Endothelial cell of umbilical vein (primary cell): ENCODE results near the gene TPD52L2. TPM values are rescaled to one million over a fixed set of nuclear protein-coding genes. Genes with fewer than 3 reads are reported as not detected.

Experiments used
- BruUV-seq: library from RNA; stranded (reverse); fragments of 400-500 nt; replicated peaks from 2 replicates; lab custom pipeline; 2021; lab: Mats Ljungman, UMichigan
- CTCF ChIA-PET: fragments of 300-600, 350-600 bp; sonication (Branson Sonifier 250); formaldehyde crosslinking; loops from one replicate; lab custom pipeline; 2021; ENCODE audit warnings: antibody characterized with exemption, inconsistent platforms; lab: Charles Lee
- POLR2A ChIA-PET: fragments of 300-600, 350-600 bp; sonication (Branson Sonifier 250); formaldehyde crosslinking; loops from one replicate; lab custom pipeline; 2021; ENCODE audit warnings: antibody characterized with exemption, inconsistent platforms; lab: Charles Lee
- DNase-seq: peaks from one replicate; pipeline ENCODE4 v3.0.0-alpha.2; 2011; ENCODE audit warnings: low read depth, low spot score
- FAIRE-seq: peaks from 2 replicates; lab custom pipeline; 2011; peaks lifted over from hg19 to GRCh38; lab: Jason Lieb, UNC
- H2AFZ ChIP-seq: 2 replicates; pipeline ENCODE4 v1.6.0; 2012; ENCODE audit warnings: low read depth, low read length, control low read depth, inconsistent platforms
- H3K27ac ChIP-seq: 2 replicates; pipeline ENCODE4 v1.5.1; 2011; ENCODE audit warnings: low read depth, mild to moderate bottlenecking, control low read depth, low read length, moderate library complexity; ENCODE audit not compliant: insufficient read depth
- H3K27me3 ChIP-seq, 2 experiments: 2 replicates each; pipeline versions ENCODE4 v1.6.0 to v1.6.1; 2011; ENCODE audit warnings: low read length in 2 of 2, mixed read lengths in 1 of 2; ENCODE audit not compliant: control insufficient read depth in 2 of 2, insufficient read depth in 2 of 2
- H3K36me3 ChIP-seq, 2 experiments: 2 replicates in 1 of 2; 3 replicates in 1 of 2; pipeline ENCODE4 v1.5.1; 2011; ENCODE audit warnings: low read length in 2 of 2, mild to moderate bottlenecking in 1 of 2, moderate library complexity in 1 of 2; ENCODE audit not compliant: control insufficient read depth in 2 of 2, insufficient read depth in 2 of 2; ENCODE audit errors: extremely low read depth in 1 of 2
- H3K4me1 ChIP-seq: 3 replicates; pipeline ENCODE4 v1.5.1; 2011; ENCODE audit warnings: mild to moderate bottlenecking, low read length; ENCODE audit not compliant: control insufficient read depth, insufficient read depth; ENCODE audit errors: extremely low read depth
- H3K4me2 ChIP-seq: 2 replicates; pipeline ENCODE4 v1.6.1; 2011; ENCODE audit warnings: low read length, control low read depth, mixed read lengths; ENCODE audit not compliant: insufficient read depth
- H3K4me3 ChIP-seq, 3 experiments: fragments of 200-600 bp in 1 of 3; sonication (generic), shearing (Covaris generic) in 1 of 3; replicated peaks in 1 of 3; 2 replicates each; pipeline ENCODE4 v1.5.1; 2011 to 2016; ENCODE audit warnings: control low read depth in 3 of 3, low read length in 3 of 3, mild to moderate bottlenecking in 2 of 3, inconsistent platforms in 1 of 3, low read depth in 1 of 3, moderate library complexity in 1 of 3; ENCODE audit not compliant: insufficient read depth in 1 of 3
- H3K79me2 ChIP-seq: 2 replicates; pipeline ENCODE4 v1.6.0; 2012; ENCODE audit warnings: low read length, inconsistent platforms; ENCODE audit not compliant: control insufficient read depth, insufficient read depth
- H3K9ac ChIP-seq: replicated peaks from 2 replicates; pipeline ENCODE3; 2011; ENCODE audit warnings: low read length, control low read depth; ENCODE audit not compliant: insufficient read depth; ENCODE audit errors: extremely low read depth
- H3K9me1 ChIP-seq: replicated peaks from 3 replicates; pipeline ENCODE4 v1.6.0; 2011; ENCODE audit warnings: mild to moderate bottlenecking, low read length; ENCODE audit not compliant: control insufficient read depth, insufficient read depth; ENCODE audit errors: extremely low read depth
- H3K9me3 ChIP-seq: replicated peaks from 2 replicates; pipeline ENCODE4 v1.5.1; 2012; ENCODE audit warnings: low read length, inconsistent platforms; ENCODE audit not compliant: control insufficient read depth, insufficient read depth
- H4K20me1 ChIP-seq: replicated peaks from 2 replicates; pipeline ENCODE3; 2011; ENCODE audit warnings: mild to moderate bottlenecking, low read length; ENCODE audit not compliant: control insufficient read depth, insufficient read depth; ENCODE audit errors: extremely low read depth
- EZH2 ChIP-seq: IDR thresholded peaks from 2 replicates; pipeline ENCODE4 v1.6.1; 2012; ENCODE audit warnings: borderline replicate concordance, low read depth, mild to moderate bottlenecking, moderate library complexity, low read length, inconsistent platforms; ENCODE audit not compliant: severe bottlenecking
- FOS ChIP-seq: IDR thresholded peaks from 2 replicates; pipeline ENCODE4 v1.6.1; 2011; ENCODE audit warnings: mild to moderate bottlenecking, low read length, moderate library complexity, borderline replicate concordance; ENCODE audit not compliant: insufficient read depth
- GATA2 ChIP-seq: IDR thresholded peaks from 2 replicates; pipeline ENCODE4 v1.7.0; 2011; ENCODE audit warnings: low read depth, mild to moderate bottlenecking, moderate library complexity, mixed read lengths, low read length; ENCODE audit not compliant: insufficient read length, insufficient read depth
- JUN ChIP-seq: IDR thresholded peaks from 2 replicates; pipeline ENCODE4 v1.6.1; 2011; ENCODE audit warnings: borderline replicate concordance, low read depth; ENCODE audit not compliant: insufficient read length, insufficient read depth
- MYC ChIP-seq: IDR thresholded peaks from one replicate; pipeline ENCODE4 v1.6.1; 2011; ENCODE audit warnings: mild to moderate bottlenecking, low read depth, low read length
- POLR2A ChIP-seq: IDR thresholded peaks from 2 replicates; pipeline ENCODE4 v1.6.1; 2012; ENCODE audit warnings: low read depth, mild to moderate bottlenecking, control low read depth, low read length
- POLR2AphosphoS5 ChIP-seq: IDR thresholded peaks from 2 replicates; pipeline ENCODE4 v1.6.1; 2012; ENCODE audit warnings: low read depth, mild to moderate bottlenecking, control low read depth, low read length, moderate library complexity; ENCODE audit not compliant: insufficient read depth
- dilution Hi-C: fragments of 300-500 bp; cut with MboI; formaldehyde crosslinking; loops from one replicate; pipeline ENCODE4 v1.15.0; 2019; ENCODE audit warnings: low sequenced_read_pairs; ENCODE audit not compliant: extremely low pct_ligation_motif_present
- intact Hi-C: fragments of 100-400 bp; cut with micrococcal nuclease; formaldehyde crosslinking; loops from one replicate; pipeline ENCODE4 v1.10.0; 2022
- polyA plus RNA-seq, 4 experiments: library from polyadenylated mRNA; depleted of rRNA in 3 of 4; stranded (reverse) in 3 of 4; unstranded in 1 of 4; fragments of >200 nt; gene quantifications; 2 replicates each; pipeline versions ENCODE4 v1.2.1 to v1.2.3, GENCODE V29; 2011 to 2012; ENCODE audit warnings: missing spikeins in 1 of 4
- total RNA-seq: library from RNA; stranded (reverse); gene quantifications from 2 replicates; pipeline ENCODE4 v1.2.3, GENCODE V29; 2021
- TF ChIP-seq, protein P1 (sequence below): IDR thresholded peaks from 2 replicates; pipeline ENCODE4 v1.6.1; 2011; ENCODE audit not compliant: insufficient read depth, insufficient read length
- TF ChIP-seq, protein P2 (sequence below), 2 donors: IDR thresholded peaks; 1 replicate in 1 of 2; 2 replicates in 1 of 2; pipeline ENCODE4 v1.5.1; 2011; ENCODE audit warnings: low read length in 2 of 2, mild to moderate bottlenecking in 2 of 2, moderate library complexity in 2 of 2, control low read depth in 1 of 2, inconsistent platforms in 1 of 2, low read depth in 1 of 2; ENCODE audit not compliant: insufficient read depth in 1 of 2; ENCODE audit errors: extremely low read depth in 1 of 2

The TPD52L2 gene
- total and polyA plus RNA-seq, 2 donors (not counting 3 experiments of a cell fraction or from before 2014, with no cell fraction given), result 123 to 142 TPM

DNA sequence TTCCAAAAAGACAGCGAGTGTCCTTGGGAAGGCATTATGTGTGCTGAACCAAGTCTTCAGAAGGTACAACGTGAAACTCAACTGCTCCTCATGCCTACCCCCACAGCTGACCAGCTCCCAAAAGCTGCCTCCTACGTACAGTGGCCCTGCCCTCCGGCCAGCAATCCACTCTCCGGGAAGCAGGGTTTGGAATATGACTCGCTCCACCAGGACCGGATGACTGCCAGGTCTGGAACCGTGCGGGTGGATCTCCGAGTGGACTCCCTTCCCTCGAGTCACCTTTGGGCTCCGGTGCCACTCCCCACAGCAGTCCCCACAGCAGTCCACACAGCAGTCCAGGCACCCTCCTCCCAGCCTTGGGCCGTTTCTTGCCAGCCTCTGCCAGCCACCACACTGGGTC is 38.3 kb upstream of the TPD52L2 start:
- no peaks in the 10 kb centered on the region for H3K9me3 ChIP-seq
- no TSS peak for BruUV-seq
- FAIRE-seq (no peak), DNase-seq (no peak)
- no peak overlapping the region for H3K4me3 ChIP-seq
- peaks cover 7% of the 10 kb centered on the region for H3K4me1 ChIP-seq
- intact Hi-C loops, result loop anchor here (5.0 kb wide), 1 partner anchor 36 kb away; the partner anchor contains the start of gene ABHD16B
- H3K79me2 ChIP-seq, result no peaks in the 10 kb centered on the region
- no peak overlapping the region for H2AFZ ChIP-seq
- H3K9ac ChIP-seq, result no peak overlapping the region
- H3K27me3 ChIP-seq, result peaks cover 18 to 25% of the 10 kb centered on the region in 2 experiments
- no peaks in the 10 kb centered on the region for H3K36me3 ChIP-seq
- H3K27ac ChIP-seq, result no peak overlapping the region
- H3K4me2 ChIP-seq, result no peak overlapping the region
- H4K20me1 ChIP-seq, result no peaks in the 10 kb centered on the region
- dilution Hi-C loops, result no loop called here
- TF ChIP-seq EZH2 (no peak), GATA2 (no peak), JUN (no peak), POLR2A (no peak), MYC (no peak)
- no peaks in the 10 kb centered on the region for H3K9me1 ChIP-seq
- CTCF ChIA-PET, result interaction anchor here (1.0 kb wide), 1 partner anchor 10 kb away, joined by 3 read pairs; no protein-coding TSS in a partner anchor
- POLR2A ChIA-PET, result no interaction called here

GRCh38 chr20:63828124-63828523 is 36.9 kb upstream of the TPD52L2 start:
- H3K79me2 ChIP-seq, result no peaks in the 10 kb centered on the region
- CTCF ChIA-PET, result no interaction called here
- BruUV-seq, result no TSS peak
- H3K36me3 ChIP-seq, result no peaks in the 10 kb centered on the region
- DNase-seq (no peak), FAIRE-seq (no peak)
- H2AFZ ChIP-seq, result no peak overlapping the region
- peaks cover 18 to 32% of the 10 kb centered on the region in 2 experiments for H3K27me3 ChIP-seq
- peaks cover 7% of the 10 kb centered on the region for H3K4me1 ChIP-seq
- intact Hi-C loops (loop anchor here (5.0 kb wide), 1 partner anchor 34 kb away; the partner anchor contains the start of gene ABHD16B), dilution Hi-C loops (no loop called here)
- H3K9me1 ChIP-seq, result no peaks in the 10 kb centered on the region
- H3K9me3 ChIP-seq, result no peaks in the 10 kb centered on the region
- H4K20me1 ChIP-seq, result no peaks in the 10 kb centered on the region
- H3K27ac ChIP-seq, result no peak overlapping the region
- POLR2A ChIA-PET, result no interaction called here
- TF ChIP-seq EZH2 (no peak), POLR2A (no peak), JUN (no peak), GATA2 (no peak), FOS (no peak), MYC (no peak), POLR2AphosphoS5 (no peak)
- TF ChIP-seq, protein P1, sequence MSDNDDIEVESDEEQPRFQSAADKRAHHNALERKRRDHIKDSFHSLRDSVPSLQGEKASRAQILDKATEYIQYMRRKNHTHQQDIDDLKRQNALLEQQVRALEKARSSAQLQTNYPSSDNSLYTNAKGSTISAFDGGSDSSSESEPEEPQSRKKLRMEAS, result no peak
- TF ChIP-seq, protein P2, sequence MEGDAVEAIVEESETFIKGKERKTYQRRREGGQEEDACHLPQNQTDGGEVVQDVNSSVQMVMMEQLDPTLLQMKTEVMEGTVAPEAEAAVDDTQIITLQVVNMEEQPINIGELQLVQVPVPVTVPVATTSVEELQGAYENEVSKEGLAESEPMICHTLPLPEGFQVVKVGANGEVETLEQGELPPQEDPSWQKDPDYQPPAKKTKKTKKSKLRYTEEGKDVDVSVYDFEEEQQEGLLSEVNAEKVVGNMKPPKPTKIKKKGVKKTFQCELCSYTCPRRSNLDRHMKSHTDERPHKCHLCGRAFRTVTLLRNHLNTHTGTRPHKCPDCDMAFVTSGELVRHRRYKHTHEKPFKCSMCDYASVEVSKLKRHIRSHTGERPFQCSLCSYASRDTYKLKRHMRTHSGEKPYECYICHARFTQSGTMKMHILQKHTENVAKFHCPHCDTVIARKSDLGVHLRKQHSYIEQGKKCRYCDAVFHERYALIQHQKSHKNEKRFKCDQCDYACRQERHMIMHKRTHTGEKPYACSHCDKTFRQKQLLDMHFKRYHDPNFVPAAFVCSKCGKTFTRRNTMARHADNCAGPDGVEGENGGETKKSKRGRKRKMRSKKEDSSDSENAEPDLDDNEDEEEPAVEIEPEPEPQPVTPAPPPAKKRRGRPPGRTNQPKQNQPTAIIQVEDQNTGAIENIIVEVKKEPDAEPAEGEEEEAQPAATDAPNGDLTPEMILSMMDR (IDR thresholded peaks at IDR 0.05; ENCODE audit: extremely low read depth in 1 of 2, insufficient read depth in 1 of 2, low read depth in 1 of 2, low read length in 2 of 2), result no peak
- H3K4me2 ChIP-seq, result no peak overlapping the region
- no peak overlapping the region for H3K4me3 ChIP-seq
- H3K9ac ChIP-seq, result no peak overlapping the region
